ENCODE results near the gene HTR2C.

DNA sequence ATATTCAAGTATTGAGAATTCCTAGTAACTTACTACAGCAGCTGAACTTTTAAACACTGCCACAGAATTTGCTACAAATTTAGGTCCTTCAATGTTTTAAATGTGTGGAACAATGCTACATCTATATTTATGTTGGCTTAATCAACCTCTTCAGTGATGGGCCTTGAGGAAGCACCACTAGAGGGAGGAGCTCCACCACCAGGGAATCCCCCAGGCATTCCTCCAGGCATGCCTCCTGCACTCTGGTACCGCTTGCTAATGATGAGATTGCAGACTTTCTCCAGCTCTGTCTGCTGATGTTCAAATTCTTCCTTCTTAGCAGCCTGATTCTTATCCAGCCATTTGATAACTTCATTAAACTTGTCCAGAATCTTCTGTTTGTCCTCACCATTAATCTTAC lies 190.8 kb downstream of the HTR2C start:
- TF ChIP-seq, protein P1, sequence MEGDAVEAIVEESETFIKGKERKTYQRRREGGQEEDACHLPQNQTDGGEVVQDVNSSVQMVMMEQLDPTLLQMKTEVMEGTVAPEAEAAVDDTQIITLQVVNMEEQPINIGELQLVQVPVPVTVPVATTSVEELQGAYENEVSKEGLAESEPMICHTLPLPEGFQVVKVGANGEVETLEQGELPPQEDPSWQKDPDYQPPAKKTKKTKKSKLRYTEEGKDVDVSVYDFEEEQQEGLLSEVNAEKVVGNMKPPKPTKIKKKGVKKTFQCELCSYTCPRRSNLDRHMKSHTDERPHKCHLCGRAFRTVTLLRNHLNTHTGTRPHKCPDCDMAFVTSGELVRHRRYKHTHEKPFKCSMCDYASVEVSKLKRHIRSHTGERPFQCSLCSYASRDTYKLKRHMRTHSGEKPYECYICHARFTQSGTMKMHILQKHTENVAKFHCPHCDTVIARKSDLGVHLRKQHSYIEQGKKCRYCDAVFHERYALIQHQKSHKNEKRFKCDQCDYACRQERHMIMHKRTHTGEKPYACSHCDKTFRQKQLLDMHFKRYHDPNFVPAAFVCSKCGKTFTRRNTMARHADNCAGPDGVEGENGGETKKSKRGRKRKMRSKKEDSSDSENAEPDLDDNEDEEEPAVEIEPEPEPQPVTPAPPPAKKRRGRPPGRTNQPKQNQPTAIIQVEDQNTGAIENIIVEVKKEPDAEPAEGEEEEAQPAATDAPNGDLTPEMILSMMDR (IDR thresholded peaks at IDR 0.05) = no peak
- TF ChIP-seq POLR2A (IDR thresholded peaks at IDR 0.05) = no peak
- TF ChIP-seq POLR2AphosphoS5 (IDR thresholded peaks at IDR 0.05; ENCODE audit: insufficient read depth in 1 of 2, low read depth in 1 of 2) = no peak

Measured in vagina (tissue), 2 donors.